Astrocyte (in vitro differentiated cells and primary cell): ENCODE data around the gene CCDC158.

Experiments used
- CTCF ChIP-seq: IDR thresholded peaks from 2 replicates; pipeline ENCODE4 v1.5.1; 2011; ENCODE audit warnings: low read depth, mild to moderate bottlenecking, inconsistent platforms, low read length, moderate library complexity; ENCODE audit not compliant: insufficient read depth
- EZH2 ChIP-seq: IDR thresholded peaks from 2 replicates; pipeline ENCODE4 v1.6.1; 2012; ENCODE audit warnings: mild to moderate bottlenecking, low read length, inconsistent platforms; ENCODE audit not compliant: insufficient read depth

- no peak for TF ChIP-seq CTCF
- no peak for TF ChIP-seq EZH2
Observed at GRCh38 chr4:76463568-76463967, 42.6 kb upstream of the CCDC158 start.
